GM18517 (cell line): Measurements from ENCODE around the gene PRXL2B.
"Not testable (repeated sequence)": the region's sequence is repeated elsewhere in the genome, so short reads cannot be mapped to it uniquely, and the experiment has no call there.

ENCODE experiments used
- ATAC-seq: cut with Tn5 transposase; IDR thresholded peaks from one replicate; pipeline ENCODE4 v1.9.1; 2021; ENCODE audit warnings: mild to moderate bottlenecking, moderate library complexity; ENCODE audit not compliant: unreplicated experiment

PRXL2B gene

GRCh38 chr1:2550309-2550861 is 36.2 kb upstream of the PRXL2B start:
- ATAC-seq, result not testable (repeated sequence)

GRCh38 chr1:2551544-2551943 is 35.0 kb upstream of the PRXL2B start:
- ATAC-seq, result not testable (repeated sequence)

- ATAC-seq, result no peak
These were observed 34.4 kb upstream of the PRXL2B start for GRCh38 chr1:2552189-2552588.

GRCh38 chr1:2553076-2553475 is 33.5 kb upstream of the PRXL2B start:
- ATAC-seq, result not testable (repeated sequence)

GRCh38 chr1:2553871-2554620 is 32.5 kb upstream of the PRXL2B start:
- ATAC-seq, result no peak

GRCh38 chr1:2554621-2555387 is 31.8 kb upstream of the PRXL2B start:
- no peak for ATAC-seq

GRCh38 chr1:2555634-2556276 is 30.8 kb upstream of the PRXL2B start:
- no peak for ATAC-seq

GRCh38 chr1:2556277-2556677 is 30.3 kb upstream of the PRXL2B start, which contains the start of gene TNFRSF14:
Gene TNFRSF14 (plus strand): TSS chr1:2556371. CDS start chr1:2556665, 294 bp downstream.
- no peak for ATAC-seq

GRCh38 chr1:2556678-2557481 is 29.7 kb upstream of the PRXL2B start:
- no peak for ATAC-seq

- ATAC-seq, result no peak
These were observed 28.8 kb upstream of the PRXL2B start for GRCh38 chr1:2557482-2558400.

GRCh38 chr1:2558420-2558819 is 28.2 kb upstream of the PRXL2B start:
- ATAC-seq, result no peak

GRCh38 chr1:2558861-2559260 is 27.7 kb upstream of the PRXL2B start:
- no peak for ATAC-seq

GRCh38 chr1:2559509-2560298 is 26.9 kb upstream of the PRXL2B start:
- ATAC-seq, result no peak

- ATAC-seq, result no peak
These were observed 26.1 kb upstream of the PRXL2B start for GRCh38 chr1:2560299-2561073.

GRCh38 chr1:2561446-2561845 is 25.1 kb upstream of the PRXL2B start:
- ATAC-seq, result no peak

GRCh38 chr1:2561898-2562895 is 24.4 kb upstream of the PRXL2B start:
- ATAC-seq, result no peak

- no peak for ATAC-seq
These were observed 23.4 kb upstream of the PRXL2B start for GRCh38 chr1:2563205-2563604.
